Activated CD4-positive, alpha-beta T cell treated with anti-CD3 and anti-CD28 coated beads for 48 hours (primary cell): ENCODE data around the gene MLN.

Experiments
- DNase-seq: peaks from one replicate; pipeline ENCODE4 v3.0.0-alpha.2; 2020

MLN gene

GRCh38 chr6:33788694-33789549 lies 14.9 kb downstream of the MLN start, which contains the start of gene LEMD2:
Gene LEMD2 (minus strand): TSS chr6:33789130. CDS start chr6:33789116, 14 bp downstream.
- peak; percentile 94 for DNase-seq

GRCh38 chr6:33787954-33788693 lies 15.7 kb downstream of the MLN start:
- peak; percentile 63 for DNase-seq

- no peak for DNase-seq
Observed at GRCh38 chr6:33787346-33787953, 16.4 kb downstream of the MLN start.

- no peak for DNase-seq
Observed at GRCh38 chr6:33786736-33787135, 17.1 kb downstream of the MLN start.

- no peak for DNase-seq
Observed at GRCh38 chr6:33785778-33786177, 18.0 kb downstream of the MLN start.

GRCh38 chr6:33784787-33785186 lies 19.0 kb downstream of the MLN start:
- DNase-seq = no peak

- DNase-seq = no peak
Observed at GRCh38 chr6:33783781-33784520, 19.9 kb downstream of the MLN start.

- no peak for DNase-seq
Observed at GRCh38 chr6:33782561-33782960, 21.2 kb downstream of the MLN start.

GRCh38 chr6:33781131-33781975 lies 22.4 kb downstream of the MLN start:
- no peak for DNase-seq

GRCh38 chr6:33779895-33780294 lies 23.9 kb downstream of the MLN start:
- DNase-seq = no peak

GRCh38 chr6:33779290-33779689 lies 24.5 kb downstream of the MLN start:
- no peak for DNase-seq

- DNase-seq = no peak
Observed at GRCh38 chr6:33778444-33779121, 25.2 kb downstream of the MLN start.

GRCh38 chr6:33777398-33778388 lies 26.1 kb downstream of the MLN start:
- no peak for DNase-seq

- DNase-seq = no peak
Observed at GRCh38 chr6:33776764-33777163, 27.0 kb downstream of the MLN start.

GRCh38 chr6:33776186-33776585 lies 27.6 kb downstream of the MLN start:
- no peak for DNase-seq

- DNase-seq = no peak
Observed at GRCh38 chr6:33774774-33775173, 29.0 kb downstream of the MLN start.

GRCh38 chr6:33772902-33773472 lies 30.8 kb downstream of the MLN start:
- DNase-seq = no peak

- no peak for DNase-seq
Observed at GRCh38 chr6:33772082-33772830, 31.5 kb downstream of the MLN start.
